Liver (tissue), 3 donors: ENCODE measurements around the gene SEC14L6.

Source experiments
- CTCF ChIP-seq: fragments of 150-350 bp; IDR thresholded peaks from 2 replicates; pipeline ENCODE4 v1.5.1; 2017; ENCODE audit warnings: improper control_type of control experiment, low read depth, low read length; ENCODE audit not compliant: missing input control
- FOXA2 ChIP-seq: IDR thresholded peaks from 2 replicates; pipeline ENCODE4 v1.6.1; 2016; ENCODE audit warnings: antibody characterized with exemption
- MAX ChIP-seq: IDR thresholded peaks from 2 replicates; pipeline ENCODE4 v1.6.1; 2016; ENCODE audit warnings: antibody characterized with exemption
- REST ChIP-seq: IDR thresholded peaks from 2 replicates; pipeline ENCODE4 v1.6.1; 2016; ENCODE audit warnings: antibody characterized with exemption, mild to moderate bottlenecking
- RXRA ChIP-seq, 2 donors: IDR thresholded peaks; 2 replicates each; pipeline ENCODE4 v1.6.1; 2017 to 2018; ENCODE audit warnings: antibody characterized with exemption in 2 of 2, mild to moderate bottlenecking in 1 of 2
- SP1 ChIP-seq: IDR thresholded peaks from 2 replicates; pipeline ENCODE4 v1.6.1; 2018; ENCODE audit warnings: antibody characterized with exemption, mild to moderate bottlenecking
- TAF1 ChIP-seq: conservative IDR thresholded peaks from 2 replicates; pipeline ENCODE4 v1.6.1; 2016; ENCODE audit warnings: antibody characterized with exemption, mild to moderate bottlenecking
- ZBTB33 ChIP-seq: IDR thresholded peaks from 2 replicates; pipeline ENCODE4 v1.6.1; 2016; ENCODE audit warnings: antibody characterized with exemption
- donor health status: healthy.
- donor health status: healthy.

DNA sequence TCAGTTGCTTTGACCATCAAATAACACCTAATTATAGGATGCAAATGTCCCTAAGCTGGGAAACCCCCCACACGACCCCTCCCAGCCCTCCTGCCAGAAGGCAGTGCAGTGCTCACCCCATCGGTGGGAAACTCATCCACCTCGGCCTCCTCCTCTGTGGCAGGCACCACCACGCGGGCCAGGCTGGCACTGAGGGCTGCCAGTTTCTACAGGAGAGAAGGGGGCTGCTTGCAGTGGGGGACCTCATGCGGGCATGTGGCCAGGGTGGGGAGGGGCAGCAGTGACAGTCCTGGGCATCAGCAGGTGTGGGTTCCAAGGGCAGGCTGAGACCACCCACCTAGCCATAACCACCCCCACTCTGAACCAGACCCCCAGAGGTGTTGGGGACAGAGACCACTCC lies 34.4 kb upstream of the SEC14L6 start:
- TF ChIP-seq CTCF (no peak), FOXA2 (no peak), TAF1 (no peak), RXRA (IDR thresholded peaks at IDR 0.05) (no peak), REST (no peak), MAX (no peak), ZBTB33 (no peak), SP1 (no peak)
